Astrocyte (in vitro differentiated cells and primary cell): Measurements from ENCODE around the gene TRIM58. TPM values are rescaled to one million over a fixed set of nuclear protein-coding genes. Genes with fewer than 3 reads are reported as not detected.

Experiments
- DNase-seq: peaks from one replicate; pipeline ENCODE4 v3.0.0-alpha.2; 2010; ENCODE audit warnings: low read depth
- FAIRE-seq: peaks from 2 replicates; lab custom pipeline; 2011; peaks lifted over from hg19 to GRCh38; lab: Jason Lieb, UNC
- H2AFZ ChIP-seq: 2 replicates; pipeline ENCODE4 v1.6.0; 2012; ENCODE audit warnings: low read depth, low read length, inconsistent platforms
- H3K27ac ChIP-seq: 2 replicates; pipeline ENCODE4 v1.5.1; 2011; ENCODE audit warnings: low read depth, low read length, inconsistent platforms
- H3K27me3 ChIP-seq: 2 replicates; pipeline ENCODE4 v1.6.0; 2011; ENCODE audit warnings: low read length, inconsistent platforms; ENCODE audit not compliant: insufficient read depth
- H3K36me3 ChIP-seq: 2 replicates; pipeline ENCODE4 v1.5.1; 2011; ENCODE audit warnings: low read length, inconsistent platforms; ENCODE audit not compliant: insufficient read depth
- H3K4me1 ChIP-seq: 2 replicates; pipeline ENCODE4 v1.5.1; 2011; ENCODE audit warnings: low read length, inconsistent platforms; ENCODE audit not compliant: insufficient read depth
- H3K4me2 ChIP-seq: 2 replicates; pipeline ENCODE4 v1.6.0; 2012; ENCODE audit warnings: low read length, inconsistent platforms
- H3K4me3 ChIP-seq: 2 replicates; pipeline ENCODE4 v1.5.1; 2011; ENCODE audit warnings: low read depth, mild to moderate bottlenecking, low read length, inconsistent platforms; ENCODE audit not compliant: insufficient read depth
- H3K79me2 ChIP-seq: 2 replicates; pipeline ENCODE4 v1.6.0; 2012; ENCODE audit warnings: mild to moderate bottlenecking, low read length, inconsistent platforms; ENCODE audit not compliant: insufficient read depth
- H3K9ac ChIP-seq: 2 replicates; pipeline ENCODE4 v1.6.0; 2012; ENCODE audit warnings: mild to moderate bottlenecking, low read length, inconsistent platforms
- H3K9me3 ChIP-seq: 2 replicates; pipeline ENCODE4 v1.5.1; 2012; ENCODE audit warnings: low read depth, mild to moderate bottlenecking, low read length, inconsistent platforms; ENCODE audit not compliant: insufficient read depth
- H4K20me1 ChIP-seq: 2 replicates; pipeline ENCODE4 v1.6.0; 2012; ENCODE audit warnings: low read length, inconsistent platforms; ENCODE audit not compliant: insufficient read depth
- H3K27ac Mint-ChIP-seq: one replicate; pipeline ENCODE4 v1.8.0; 2021; ENCODE audit warnings: mild to moderate bottlenecking, mixed read lengths; ENCODE audit not compliant: unreplicated experiment
- H3K27me3 Mint-ChIP-seq: one replicate; pipeline ENCODE4 v1.8.0; 2021; ENCODE audit warnings: low read depth, mixed read lengths; ENCODE audit not compliant: unreplicated experiment
- H3K36me3 Mint-ChIP-seq: one replicate; pipeline ENCODE4 v1.8.0; 2021; ENCODE audit warnings: low read depth, mixed read lengths; ENCODE audit not compliant: unreplicated experiment
- H3K4me1 Mint-ChIP-seq: one replicate; pipeline ENCODE4 v1.8.0; 2021; ENCODE audit warnings: low read depth, mixed read lengths; ENCODE audit not compliant: unreplicated experiment
- H3K4me3 Mint-ChIP-seq: one replicate; pipeline ENCODE4 v1.8.0; 2021; ENCODE audit warnings: mild to moderate bottlenecking, moderate library complexity, mixed read lengths; ENCODE audit not compliant: unreplicated experiment
- H3K9me3 Mint-ChIP-seq: one replicate; pipeline ENCODE4 v1.8.0; 2021; ENCODE audit warnings: mild to moderate bottlenecking, mixed read lengths; ENCODE audit not compliant: unreplicated experiment
- EZH2 ChIP-seq: IDR thresholded peaks from 2 replicates; pipeline ENCODE4 v1.6.1; 2012; ENCODE audit warnings: mild to moderate bottlenecking, low read length, inconsistent platforms; ENCODE audit not compliant: insufficient read depth
- total RNA-seq: library from RNA; stranded (reverse); gene quantifications from 2 replicates; pipeline ENCODE4 v1.2.1, GENCODE V29; 2021
- TF ChIP-seq, protein P1 (sequence below): IDR thresholded peaks from 2 replicates; pipeline ENCODE4 v1.5.1; 2011; ENCODE audit warnings: low read depth, mild to moderate bottlenecking, inconsistent platforms, low read length, moderate library complexity; ENCODE audit not compliant: insufficient read depth

Gene TRIM58
- total RNA-seq, 1 donor from 2014 or later, result 31.0 TPM

DNA sequence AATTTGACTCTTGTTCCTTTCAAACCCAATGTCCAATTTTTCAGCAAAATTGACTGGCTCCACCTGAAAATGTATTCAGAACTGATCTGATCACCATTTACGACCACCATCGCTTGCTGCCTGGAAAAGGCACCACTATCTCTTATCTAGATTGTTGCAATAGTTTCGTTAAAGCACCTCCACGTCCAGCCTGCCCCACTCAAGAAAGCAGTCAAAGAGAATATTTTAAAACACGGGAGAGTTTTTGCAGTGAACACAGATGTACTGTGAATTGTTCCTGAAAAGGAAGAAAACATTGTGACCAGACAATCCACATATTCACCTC, 11.3 kb upstream of the TRIM58 start:
- H3K4me1 ChIP-seq, result no peaks in the 10 kb centered on the region
- H3K27ac ChIP-seq, result no peak overlapping the region
- DNase-seq (no peak), FAIRE-seq (no peak)
- no peak overlapping the region for H3K9ac ChIP-seq
- no peaks in the 10 kb centered on the region for H4K20me1 ChIP-seq
- Mint-ChIP-seq H3K27ac (no peak overlapping the region), H3K36me3 (no peaks in the 10 kb centered on the region), H3K27me3 (peaks cover 2% of the 10 kb centered on the region), H3K9me3 (peaks cover 1% of the 10 kb centered on the region), H3K4me3 (no peak overlapping the region), H3K4me1 (no peaks in the 10 kb centered on the region)
- TF ChIP-seq EZH2, result no peak
- TF ChIP-seq, protein P1, sequence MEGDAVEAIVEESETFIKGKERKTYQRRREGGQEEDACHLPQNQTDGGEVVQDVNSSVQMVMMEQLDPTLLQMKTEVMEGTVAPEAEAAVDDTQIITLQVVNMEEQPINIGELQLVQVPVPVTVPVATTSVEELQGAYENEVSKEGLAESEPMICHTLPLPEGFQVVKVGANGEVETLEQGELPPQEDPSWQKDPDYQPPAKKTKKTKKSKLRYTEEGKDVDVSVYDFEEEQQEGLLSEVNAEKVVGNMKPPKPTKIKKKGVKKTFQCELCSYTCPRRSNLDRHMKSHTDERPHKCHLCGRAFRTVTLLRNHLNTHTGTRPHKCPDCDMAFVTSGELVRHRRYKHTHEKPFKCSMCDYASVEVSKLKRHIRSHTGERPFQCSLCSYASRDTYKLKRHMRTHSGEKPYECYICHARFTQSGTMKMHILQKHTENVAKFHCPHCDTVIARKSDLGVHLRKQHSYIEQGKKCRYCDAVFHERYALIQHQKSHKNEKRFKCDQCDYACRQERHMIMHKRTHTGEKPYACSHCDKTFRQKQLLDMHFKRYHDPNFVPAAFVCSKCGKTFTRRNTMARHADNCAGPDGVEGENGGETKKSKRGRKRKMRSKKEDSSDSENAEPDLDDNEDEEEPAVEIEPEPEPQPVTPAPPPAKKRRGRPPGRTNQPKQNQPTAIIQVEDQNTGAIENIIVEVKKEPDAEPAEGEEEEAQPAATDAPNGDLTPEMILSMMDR, result no peak
- H3K4me2 ChIP-seq, result no peak overlapping the region
- no peaks in the 10 kb centered on the region for H3K79me2 ChIP-seq
- H3K4me3 ChIP-seq, result no peak overlapping the region
- H2AFZ ChIP-seq, result no peak overlapping the region
- no peaks in the 10 kb centered on the region for H3K36me3 ChIP-seq
- H3K9me3 ChIP-seq, result peaks cover 2% of the 10 kb centered on the region
- no peaks in the 10 kb centered on the region for H3K27me3 ChIP-seq

- Histone ChIP-seq H3K9me3 (no peaks in the 10 kb centered on the region), H3K4me3 (no peak overlapping the region), H3K27ac (no peak overlapping the region), H3K27me3 (no peaks in the 10 kb centered on the region), H3K4me2 (no peak overlapping the region), H3K4me1 (no peaks in the 10 kb centered on the region), H3K36me3 (no peaks in the 10 kb centered on the region), H2AFZ (no peak overlapping the region), H4K20me1 (no peaks in the 10 kb centered on the region), H3K79me2 (no peaks in the 10 kb centered on the region), H3K9ac (no peak overlapping the region)
- Mint-ChIP-seq H3K4me1 (no peaks in the 10 kb centered on the region), H3K9me3 (no peaks in the 10 kb centered on the region), H3K4me3 (no peak overlapping the region), H3K27ac (no peak overlapping the region), H3K27me3 (no peaks in the 10 kb centered on the region), H3K36me3 (no peaks in the 10 kb centered on the region)
- no peak for TF ChIP-seq EZH2
- TF ChIP-seq, protein P1, result no peak
- DNase-seq (no peak), FAIRE-seq (no peak)
Observed at GRCh38 chr1:247848346-247848745, 8.6 kb upstream of the TRIM58 start.

DNA sequence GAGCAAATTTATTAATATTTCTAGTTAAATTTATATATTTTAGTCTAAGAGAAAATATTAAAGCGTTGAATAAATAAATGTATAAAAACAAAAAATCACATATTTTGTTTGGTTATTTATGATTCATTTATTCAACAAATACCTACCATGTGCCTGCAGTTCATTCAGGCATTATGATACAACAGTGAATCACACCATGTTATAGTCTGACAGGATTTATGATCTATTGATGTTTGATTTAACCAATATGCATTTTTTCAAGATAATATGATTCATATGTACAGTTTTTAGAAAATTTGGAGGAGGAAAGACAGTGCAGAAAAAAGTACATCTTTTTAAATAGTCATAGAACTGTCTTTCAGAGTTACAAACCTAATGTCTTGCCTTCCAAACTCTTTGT, 7.4 kb upstream of the TRIM58 start:
- H3K9me3 Mint-ChIP-seq, result no peaks in the 10 kb centered on the region
- Histone ChIP-seq H3K9ac (no peak overlapping the region), H3K27me3 (no peaks in the 10 kb centered on the region), H4K20me1 (no peaks in the 10 kb centered on the region), H3K4me2 (no peak overlapping the region), H3K9me3 (no peaks in the 10 kb centered on the region), H2AFZ (no peak overlapping the region), H3K36me3 (no peaks in the 10 kb centered on the region), H3K27ac (no peak overlapping the region), H3K79me2 (no peaks in the 10 kb centered on the region), H3K4me1 (no peaks in the 10 kb centered on the region), H3K4me3 (no peak overlapping the region)
- TF ChIP-seq, protein P1, result no peak
- TF ChIP-seq EZH2, result no peak
- H3K27me3 Mint-ChIP-seq, result no peaks in the 10 kb centered on the region
- no peaks in the 10 kb centered on the region for H3K4me1 Mint-ChIP-seq
- DNase-seq (no peak), FAIRE-seq (no peak)
- H3K4me3 Mint-ChIP-seq, result no peak overlapping the region
- no peaks in the 10 kb centered on the region for H3K36me3 Mint-ChIP-seq
- no peak overlapping the region for H3K27ac Mint-ChIP-seq
